Chondrocyte (in vitro differentiated cells): ENCODE measurements around the gene KRTAP2-2. TPM values are rescaled to one million over a fixed set of nuclear protein-coding genes. Genes with fewer than 3 reads are reported as not detected.

Source experiments
- DNase-seq: peaks from one replicate; pipeline ENCODE4 v3.0.0; 2021; ENCODE audit warnings: mixed read lengths, low spot score
- H3K27ac Mint-ChIP-seq: one replicate; pipeline ENCODE4 v1.8.0; 2021; ENCODE audit warnings: mild to moderate bottlenecking, moderate library complexity, mixed read lengths; ENCODE audit not compliant: unreplicated experiment
- H3K27me3 Mint-ChIP-seq: 2 replicates; pipeline ENCODE4 v1.8.0; 2021; ENCODE audit warnings: low read depth, mixed read lengths
- H3K36me3 Mint-ChIP-seq: 2 replicates; pipeline ENCODE4 v1.8.0; 2021; ENCODE audit warnings: low read depth, mixed read lengths
- H3K4me1 Mint-ChIP-seq: 2 replicates; pipeline ENCODE4 v1.8.0; 2021; ENCODE audit warnings: low read depth, mild to moderate bottlenecking, mixed read lengths
- H3K4me3 Mint-ChIP-seq: one replicate; pipeline ENCODE4 v1.8.0; 2021; ENCODE audit warnings: mild to moderate bottlenecking, moderate library complexity, mixed read lengths; ENCODE audit not compliant: unreplicated experiment
- H3K9me3 Mint-ChIP-seq: 2 replicates; pipeline ENCODE4 v1.8.0; 2021; ENCODE audit warnings: low read depth, mixed read lengths
- total RNA-seq: library from RNA; stranded (reverse); gene quantifications from 3 replicates; pipeline ENCODE4 v1.2.1, GENCODE V29; 2021
- TF ChIP-seq, protein P1 (sequence below): fragments of 200-600 bp; sonication (generic); IDR thresholded peaks from 2 replicates; pipeline ENCODE4 v1.5.0; 2021; ENCODE audit warnings: antibody characterized with exemption, mild to moderate bottlenecking, moderate library complexity

Gene KRTAP2-2
- total RNA-seq, 1 donor from 2014 or later, result not detected

GRCh38 chr17:41009936-41010335 is 45.1 kb downstream of the KRTAP2-2 start:
- peaks cover 4% of the 10 kb centered on the region for H3K4me1 Mint-ChIP-seq
- no peak overlapping the region for H3K27ac Mint-ChIP-seq
- TF ChIP-seq, protein P1, sequence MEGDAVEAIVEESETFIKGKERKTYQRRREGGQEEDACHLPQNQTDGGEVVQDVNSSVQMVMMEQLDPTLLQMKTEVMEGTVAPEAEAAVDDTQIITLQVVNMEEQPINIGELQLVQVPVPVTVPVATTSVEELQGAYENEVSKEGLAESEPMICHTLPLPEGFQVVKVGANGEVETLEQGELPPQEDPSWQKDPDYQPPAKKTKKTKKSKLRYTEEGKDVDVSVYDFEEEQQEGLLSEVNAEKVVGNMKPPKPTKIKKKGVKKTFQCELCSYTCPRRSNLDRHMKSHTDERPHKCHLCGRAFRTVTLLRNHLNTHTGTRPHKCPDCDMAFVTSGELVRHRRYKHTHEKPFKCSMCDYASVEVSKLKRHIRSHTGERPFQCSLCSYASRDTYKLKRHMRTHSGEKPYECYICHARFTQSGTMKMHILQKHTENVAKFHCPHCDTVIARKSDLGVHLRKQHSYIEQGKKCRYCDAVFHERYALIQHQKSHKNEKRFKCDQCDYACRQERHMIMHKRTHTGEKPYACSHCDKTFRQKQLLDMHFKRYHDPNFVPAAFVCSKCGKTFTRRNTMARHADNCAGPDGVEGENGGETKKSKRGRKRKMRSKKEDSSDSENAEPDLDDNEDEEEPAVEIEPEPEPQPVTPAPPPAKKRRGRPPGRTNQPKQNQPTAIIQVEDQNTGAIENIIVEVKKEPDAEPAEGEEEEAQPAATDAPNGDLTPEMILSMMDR, result no peak
- no peak for DNase-seq
- H3K9me3 Mint-ChIP-seq, result no peaks in the 10 kb centered on the region
- no peaks in the 10 kb centered on the region for H3K27me3 Mint-ChIP-seq
- H3K4me3 Mint-ChIP-seq, result no peak overlapping the region
- no peaks in the 10 kb centered on the region for H3K36me3 Mint-ChIP-seq

DNA sequence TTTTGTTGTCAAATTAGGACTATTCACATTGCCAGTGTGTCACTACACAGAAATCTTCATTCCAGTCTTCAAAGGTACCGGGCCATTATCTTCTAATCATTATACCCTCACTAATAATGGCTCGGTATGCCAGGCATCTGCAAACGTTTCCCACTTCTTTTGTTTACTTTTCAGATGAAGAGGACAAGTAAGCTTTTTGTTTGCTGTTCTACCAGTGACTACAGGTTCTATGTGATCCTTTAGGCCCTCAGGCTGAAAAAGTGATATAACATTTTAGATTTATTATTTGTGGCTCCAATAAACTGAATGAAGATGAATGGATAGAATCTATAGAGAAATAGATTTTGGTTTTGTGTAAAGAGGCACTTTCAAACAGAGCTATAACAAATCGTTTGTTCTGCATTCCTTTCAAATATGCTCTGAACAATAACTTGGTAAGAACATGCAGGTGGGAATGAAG is 45.7 kb downstream of the KRTAP2-2 start:
- H3K27me3 Mint-ChIP-seq, result peaks cover 2% of the 10 kb centered on the region
- H3K4me1 Mint-ChIP-seq, result peaks cover 4% of the 10 kb centered on the region
- no peak overlapping the region for H3K4me3 Mint-ChIP-seq
- TF ChIP-seq, protein P1, result no peak
- no peak for DNase-seq
- no peaks in the 10 kb centered on the region for H3K36me3 Mint-ChIP-seq
- H3K9me3 Mint-ChIP-seq, result no peaks in the 10 kb centered on the region
- no peak overlapping the region for H3K27ac Mint-ChIP-seq

GRCh38 chr17:41008811-41009210 is 46.2 kb downstream of the KRTAP2-2 start, which contains the start of gene KRTAP3-1:
Gene KRTAP3-1 (minus strand): TSS chr17:41009128. CDS start chr17:41009074, 54 bp downstream.
- TF ChIP-seq, protein P1, result no peak
- Mint-ChIP-seq H3K4me1 (peaks cover 4% of the 10 kb centered on the region), H3K27me3 (peaks cover 2% of the 10 kb centered on the region), H3K36me3 (no peaks in the 10 kb centered on the region), H3K27ac (no peak within 1 kb of the TSS), H3K4me3 (no peak within 1 kb of the TSS), H3K9me3 (no peaks in the 10 kb centered on the region)
- DNase-seq, result no peak

Other genes starting within 250 kb of the KRTAP2-2 start
- gene KRT10, start 232.6 kb downstream of the KRTAP2-2 start, total RNA-seq, result 52.9 to 80.2 TPM (median 55.0 TPM) in 3 replicates
- gene KRT12, start 188.0 kb downstream of the KRTAP2-2 start, total RNA-seq, result not detected in 3 replicates
- not detected in 3 replicates for gene KRT20, start 170.0 kb downstream of the KRTAP2-2 start, total RNA-seq
- gene KRT23, start 117.6 kb downstream of the KRTAP2-2 start, total RNA-seq, result not detected in 3 replicates
- gene KRT39, start 88.3 kb downstream of the KRTAP2-2 start, total RNA-seq, result not detected in 3 replicates
- gene KRT40, start 70.9 kb downstream of the KRTAP2-2 start, total RNA-seq, result not detected in 3 replicates
- gene KRTAP3-3, start 61.1 kb downstream of the KRTAP2-2 start, total RNA-seq, result not detected in 3 replicates
- gene KRTAP3-2, start 55.3 kb downstream of the KRTAP2-2 start, total RNA-seq, result not detected in 3 replicates
- gene KRTAP3-1, start 46.1 kb downstream of the KRTAP2-2 start, total RNA-seq, result not detected in 3 replicates
- gene KRTAP1-5, start 28.0 kb downstream of the KRTAP2-2 start, total RNA-seq, result not detected in 3 replicates
- gene KRTAP1-4, start 25.0 kb downstream of the KRTAP2-2 start, total RNA-seq, result not detected in 3 replicates
- not detected in 3 replicates for gene KRTAP1-3, start 20.4 kb downstream of the KRTAP2-2 start, total RNA-seq
- not detected in 3 replicates for gene KRTAP1-1, start 13.8 kb downstream of the KRTAP2-2 start, total RNA-seq
- not detected in 3 replicates for gene KRTAP2-1, start 7.9 kb downstream of the KRTAP2-2 start, total RNA-seq
- not detected in 3 replicates for gene KRTAP2-3, start 4.9 kb upstream of the KRTAP2-2 start, total RNA-seq
- gene KRTAP2-4, start 10.6 kb upstream of the KRTAP2-2 start, total RNA-seq, result not detected in 3 replicates
- not detected in 3 replicates for gene KRTAP4-7, start 28.9 kb upstream of the KRTAP2-2 start, total RNA-seq
- not detected in 3 replicates for gene KRTAP4-8, start 42.9 kb upstream of the KRTAP2-2 start, total RNA-seq
- not detected in 3 replicates for gene KRTAP4-16, start 47.0 kb upstream of the KRTAP2-2 start, total RNA-seq
- gene KRTAP4-9, start 50.2 kb upstream of the KRTAP2-2 start, total RNA-seq, result not detected in 3 replicates
- not detected in 3 replicates for gene KRTAP4-11, start 63.1 kb upstream of the KRTAP2-2 start, total RNA-seq
- not detected in 3 replicates for gene KRTAP4-12, start 69.0 kb upstream of the KRTAP2-2 start, total RNA-seq
- gene KRTAP4-6, start 85.3 kb upstream of the KRTAP2-2 start, total RNA-seq, result not detected in 3 replicates
- gene KRTAP4-5, start 94.6 kb upstream of the KRTAP2-2 start, total RNA-seq, result not detected in 3 replicates
- not detected in 3 replicates for gene KRTAP4-4, start 105.5 kb upstream of the KRTAP2-2 start, total RNA-seq
- not detected in 3 replicates for gene KRTAP4-3, start 113.0 kb upstream of the KRTAP2-2 start, total RNA-seq
- gene KRTAP4-2, start 123.0 kb upstream of the KRTAP2-2 start, total RNA-seq, result not detected in 3 replicates
- gene KRTAP4-1, start 129.7 kb upstream of the KRTAP2-2 start, total RNA-seq, result not detected in 3 replicates
- gene KRTAP9-1, start 134.7 kb upstream of the KRTAP2-2 start, total RNA-seq, result not detected in 3 replicates
- not detected in 3 replicates for gene KRTAP9-2, start 171.4 kb upstream of the KRTAP2-2 start, total RNA-seq
- not detected in 3 replicates for gene KRTAP9-3, start 177.2 kb upstream of the KRTAP2-2 start, total RNA-seq
- gene KRTAP9-8, start 182.8 kb upstream of the KRTAP2-2 start, total RNA-seq, result not detected in 3 replicates
- not detected in 3 replicates for gene KRTAP9-4, start 194.5 kb upstream of the KRTAP2-2 start, total RNA-seq
- gene KRTAP9-9, start 200.2 kb upstream of the KRTAP2-2 start, total RNA-seq, result not detected in 3 replicates
- not detected in 3 replicates for gene KRTAP9-6, start 210.1 kb upstream of the KRTAP2-2 start, total RNA-seq
- gene KRTAP9-7, start 220.5 kb upstream of the KRTAP2-2 start, total RNA-seq, result not detected in 3 replicates
- not detected in 3 replicates for gene KRTAP29-1, start 247.6 kb upstream of the KRTAP2-2 start, total RNA-seq